ENCODE results near the gene DHTKD1. TPM values are rescaled to one million over a fixed set of nuclear protein-coding genes. Genes with fewer than 3 reads are reported as not detected.

The DHTKD1 gene
- total and polyA plus RNA-seq, 2 donors (not counting 1 experiment from before 2014, with no cell fraction given) = 20.5 to 23.1 TPM

- Histone ChIP-seq H3K27ac (ENCODE audit: insufficient read depth, low read length) (no peak overlapping the region), H4K20me1 (ENCODE audit: control insufficient read depth, extremely low read depth, insufficient read depth, low read length) (no peaks in the 10 kb centered on the region), H3K4me2 (ENCODE audit: extremely low read depth, insufficient read depth, low read length) (no peak overlapping the region), H2AFZ (ENCODE audit: low read length) (no peak overlapping the region), H3K4me1 (ENCODE audit: control insufficient read depth, extremely low read depth, insufficient read depth, low read length) (peaks cover 6% of the 10 kb centered on the region), H3K9me3 (ENCODE audit: control insufficient read depth, insufficient read depth, low read depth, low read length) (no peaks in the 10 kb centered on the region), H3K4me3 (replicated peaks in 1 of 4; ENCODE audit: control extremely low read depth in 1 of 4, insufficient read depth in 1 of 4, low read depth in 3 of 4, low read length in 4 of 4) (no peak overlapping the region), H3K79me2 (ENCODE audit: control insufficient read depth, insufficient read depth, low read length) (peaks cover 21% of the 10 kb centered on the region), H3K9ac (ENCODE audit: insufficient read depth, low read length) (no peak overlapping the region), H3K27me3 (ENCODE audit: control insufficient read depth, insufficient read depth, low read length) (no peaks in the 10 kb centered on the region), H3K36me3 (ENCODE audit: control insufficient read depth, insufficient read depth, low read length) (no peaks in the 10 kb centered on the region)
- TF ChIP-seq EZH2 (IDR thresholded peaks at IDR 0.05; ENCODE audit: low read length, missing control alignments) (no peak), CTCF (conservative IDR thresholded peaks at IDR 0.05 in 1 of 2, IDR thresholded peaks at IDR 0.05 in 1 of 2; ENCODE audit: low read depth in 1 of 2, low read length in 2 of 2) (no peak)
- no peak for DNase-seq (ENCODE audit: low read depth in 2 of 2)
Measured at GRCh38 chr10:12022580-12023257, 46.0 kb upstream of the DHTKD1 start.

DNA sequence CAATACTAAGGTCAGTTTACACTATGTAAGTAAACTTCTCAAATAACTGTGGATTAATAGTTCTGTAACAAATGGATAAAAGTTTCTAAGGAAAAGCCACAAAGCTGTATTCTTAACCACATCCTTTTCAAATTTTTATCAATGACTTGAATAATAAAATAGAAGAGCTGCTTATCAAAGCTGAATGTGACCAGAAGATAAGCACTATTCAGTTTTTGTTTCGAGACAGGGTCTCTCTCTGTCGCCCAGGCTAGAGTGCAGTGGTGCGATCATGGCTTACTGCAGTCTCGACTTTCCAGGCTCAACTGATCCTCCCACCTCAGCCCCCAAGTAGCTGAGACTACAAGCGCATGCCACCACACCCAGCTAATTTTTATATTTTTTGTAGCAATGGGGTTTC is 43.2 kb upstream of the DHTKD1 start:
- H3K27me3 ChIP-seq (ENCODE audit: control insufficient read depth, insufficient read depth, low read length) = no peaks in the 10 kb centered on the region
- H3K4me2 ChIP-seq (ENCODE audit: extremely low read depth, insufficient read depth, low read length) = no peak overlapping the region
- H3K4me1 ChIP-seq (ENCODE audit: control insufficient read depth, extremely low read depth, insufficient read depth, low read length) = no peaks in the 10 kb centered on the region
- H2AFZ ChIP-seq (ENCODE audit: low read length) = no peak overlapping the region
- H3K27ac ChIP-seq (ENCODE audit: insufficient read depth, low read length) = no peak overlapping the region
- no peaks in the 10 kb centered on the region for H3K36me3 ChIP-seq (ENCODE audit: control insufficient read depth, insufficient read depth, low read length)
- TF ChIP-seq CTCF (conservative IDR thresholded peaks at IDR 0.05 in 1 of 2, IDR thresholded peaks at IDR 0.05 in 1 of 2; ENCODE audit: low read depth in 1 of 2, low read length in 2 of 2) = no peak
- no peak for TF ChIP-seq EZH2 (IDR thresholded peaks at IDR 0.05; ENCODE audit: low read length, missing control alignments)
- H3K79me2 ChIP-seq (ENCODE audit: control insufficient read depth, insufficient read depth, low read length) = peaks cover 17% of the 10 kb centered on the region
- H3K4me3 ChIP-seq (replicated peaks in 1 of 4; ENCODE audit: control extremely low read depth in 1 of 4, insufficient read depth in 1 of 4, low read depth in 3 of 4, low read length in 4 of 4) = no peak overlapping the region
- no peaks in the 10 kb centered on the region for H4K20me1 ChIP-seq (ENCODE audit: control insufficient read depth, extremely low read depth, insufficient read depth, low read length)
- H3K9ac ChIP-seq (ENCODE audit: insufficient read depth, low read length) = no peak overlapping the region
- DNase-seq (ENCODE audit: low read depth in 2 of 2) = no peak
- H3K9me3 ChIP-seq (ENCODE audit: control insufficient read depth, insufficient read depth, low read depth, low read length) = no peaks in the 10 kb centered on the region

- no peak overlapping the region for H3K4me2 ChIP-seq (ENCODE audit: extremely low read depth, insufficient read depth, low read length)
- H3K4me3 ChIP-seq (replicated peaks in 1 of 4; ENCODE audit: control extremely low read depth in 1 of 4, insufficient read depth in 1 of 4, low read depth in 3 of 4, low read length in 4 of 4) = no peak overlapping the region
- no peaks in the 10 kb centered on the region for H3K27me3 ChIP-seq (ENCODE audit: control insufficient read depth, insufficient read depth, low read length)
- TF ChIP-seq CTCF (conservative IDR thresholded peaks at IDR 0.05 in 1 of 2, IDR thresholded peaks at IDR 0.05 in 1 of 2; ENCODE audit: low read depth in 1 of 2, low read length in 2 of 2) = no peak
- TF ChIP-seq EZH2 (IDR thresholded peaks at IDR 0.05; ENCODE audit: low read length, missing control alignments) = no peak
- peaks cover 15% of the 10 kb centered on the region for H3K79me2 ChIP-seq (ENCODE audit: control insufficient read depth, insufficient read depth, low read length)
- no peaks in the 10 kb centered on the region for H3K36me3 ChIP-seq (ENCODE audit: control insufficient read depth, insufficient read depth, low read length)
- no peak for DNase-seq (ENCODE audit: low read depth in 2 of 2)
- H3K27ac ChIP-seq (ENCODE audit: insufficient read depth, low read length) = no peak overlapping the region
- no peak overlapping the region for H2AFZ ChIP-seq (ENCODE audit: low read length)
- H3K9ac ChIP-seq (ENCODE audit: insufficient read depth, low read length) = no peak overlapping the region
- H3K4me1 ChIP-seq (ENCODE audit: control insufficient read depth, extremely low read depth, insufficient read depth, low read length) = no peaks in the 10 kb centered on the region
- no peaks in the 10 kb centered on the region for H3K9me3 ChIP-seq (ENCODE audit: control insufficient read depth, insufficient read depth, low read depth, low read length)
- H4K20me1 ChIP-seq (ENCODE audit: control insufficient read depth, extremely low read depth, insufficient read depth, low read length) = no peaks in the 10 kb centered on the region
Measured at GRCh38 chr10:12027539-12027938, 41.2 kb upstream of the DHTKD1 start.
